HCT116 (cell line): ENCODE measurements around the gene RFX1.

ENCODE experiments used
- CTCF ChIP-seq, 3 experiments: fragments of 200-600 bp in 1 of 3; sonication (generic) in 1 of 3; IDR thresholded peaks in 2 of 3; conservative IDR thresholded peaks in 1 of 3; 2 replicates each; pipeline ENCODE4 v1.5.1; 2012 to 2017; ENCODE audit warnings: low read depth in 2 of 3, low read length in 2 of 3, antibody characterized with exemption in 1 of 3, borderline replicate concordance in 1 of 3, control low read depth in 1 of 3, mild to moderate bottlenecking in 1 of 3, mixed read lengths in 1 of 3, mixed run types in 1 of 3, moderate library complexity in 1 of 3; ENCODE audit not compliant: insufficient read depth in 1 of 3
- JUND ChIP-seq: IDR thresholded peaks from 2 replicates; pipeline ENCODE4 v1.6.1; 2012
- POLR2A ChIP-seq: IDR thresholded peaks from 2 replicates; pipeline ENCODE4 v1.7.0; 2011; ENCODE audit warnings: borderline replicate concordance; ENCODE audit not compliant: insufficient read depth, insufficient read length; ENCODE audit errors: extremely low read depth
- POLR2AphosphoS5 ChIP-seq: IDR thresholded peaks from 2 replicates; pipeline ENCODE4 v1.6.1; 2011; ENCODE audit warnings: mild to moderate bottlenecking, low read depth, low read length, moderate library complexity
- SIN3A ChIP-seq: IDR thresholded peaks from 2 replicates; pipeline ENCODE4 v1.6.1; 2012; ENCODE audit warnings: low read depth
- ZNF274 ChIP-seq: fragments of 200-500 bp; sonication (Bioruptor generic); IDR thresholded peaks from 2 replicates; pipeline ENCODE4 v1.6.1; 2014; ENCODE audit warnings: mild to moderate bottlenecking, low read depth, low read length, inconsistent platforms

- TF ChIP-seq SIN3A (no peak), POLR2AphosphoS5 (no peak), CTCF (IDR thresholded peaks at IDR 0.05 in 2 of 3, conservative IDR thresholded peaks at IDR 0.05 in 1 of 3; ENCODE audit: borderline replicate concordance in 1 of 3, insufficient read depth in 1 of 3, low read depth in 2 of 3, low read length in 2 of 3) (no peak), POLR2A (no peak), ZNF274 (no peak), JUND (no peak)
Observed at GRCh38 chr19:13965377-13965896, 40.7 kb downstream of the RFX1 start.
